Measurements from ENCODE around the gene ADAMTS7.

GRCh38 chr15:78841891-78842290, 30.6 kb upstream of the ADAMTS7 start:
- TF ChIP-seq POLR2AphosphoS5 (IDR thresholded peaks at IDR 0.05; ENCODE audit: low read depth, low read length): no peak
- TF ChIP-seq JUND (IDR thresholded peaks at IDR 0.05): no peak
- TF ChIP-seq CTCF (IDR thresholded peaks at IDR 0.05 in 2 of 3, conservative IDR thresholded peaks at IDR 0.05 in 1 of 3; ENCODE audit: borderline replicate concordance in 1 of 3, insufficient read depth in 1 of 3, low read depth in 2 of 3, low read length in 2 of 3): no peak

Measured in HCT116 (cell line).